ENCODE data around the gene CHRM1.

DNA sequence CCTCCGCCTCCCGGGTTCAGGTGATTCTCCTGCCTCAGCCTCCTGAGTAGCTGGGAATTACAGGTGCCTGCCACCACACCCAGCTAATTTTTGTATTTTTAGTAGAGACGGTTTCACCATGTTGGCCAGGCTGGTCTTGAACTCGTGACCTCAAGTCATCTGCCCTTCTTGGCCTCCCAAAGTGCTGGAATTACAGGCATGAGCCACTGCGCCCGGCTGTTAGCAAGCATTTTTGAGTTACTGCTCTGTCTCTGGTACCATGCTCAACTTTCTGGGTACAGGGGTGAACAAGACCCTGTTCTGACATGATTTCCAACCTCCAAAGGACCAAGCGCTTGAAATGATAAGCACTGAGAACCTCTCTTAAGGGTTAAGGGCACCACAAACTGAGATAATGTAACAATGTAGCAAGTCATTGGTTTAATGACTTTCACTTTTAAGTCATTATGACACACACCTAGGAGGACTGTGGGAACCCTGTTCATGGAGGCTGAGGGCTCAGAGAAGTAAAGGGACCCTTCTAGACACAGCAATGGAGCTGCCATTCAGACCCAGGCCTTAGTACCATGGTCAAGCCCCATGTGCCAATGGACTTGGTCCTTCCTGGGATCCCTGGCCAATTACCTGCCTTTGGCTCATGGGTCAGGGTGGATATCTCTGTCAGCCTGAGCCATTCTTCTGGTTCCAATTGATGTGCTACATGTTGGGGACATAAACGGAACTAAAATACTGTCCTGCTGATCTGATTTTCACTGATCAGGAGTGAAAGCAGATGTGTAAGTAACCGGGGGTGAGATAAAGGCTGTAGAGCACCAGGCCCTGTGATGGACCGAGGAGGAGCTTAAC, 28.9 kb downstream of the CHRM1 start:
- TF ChIP-seq, protein P1, sequence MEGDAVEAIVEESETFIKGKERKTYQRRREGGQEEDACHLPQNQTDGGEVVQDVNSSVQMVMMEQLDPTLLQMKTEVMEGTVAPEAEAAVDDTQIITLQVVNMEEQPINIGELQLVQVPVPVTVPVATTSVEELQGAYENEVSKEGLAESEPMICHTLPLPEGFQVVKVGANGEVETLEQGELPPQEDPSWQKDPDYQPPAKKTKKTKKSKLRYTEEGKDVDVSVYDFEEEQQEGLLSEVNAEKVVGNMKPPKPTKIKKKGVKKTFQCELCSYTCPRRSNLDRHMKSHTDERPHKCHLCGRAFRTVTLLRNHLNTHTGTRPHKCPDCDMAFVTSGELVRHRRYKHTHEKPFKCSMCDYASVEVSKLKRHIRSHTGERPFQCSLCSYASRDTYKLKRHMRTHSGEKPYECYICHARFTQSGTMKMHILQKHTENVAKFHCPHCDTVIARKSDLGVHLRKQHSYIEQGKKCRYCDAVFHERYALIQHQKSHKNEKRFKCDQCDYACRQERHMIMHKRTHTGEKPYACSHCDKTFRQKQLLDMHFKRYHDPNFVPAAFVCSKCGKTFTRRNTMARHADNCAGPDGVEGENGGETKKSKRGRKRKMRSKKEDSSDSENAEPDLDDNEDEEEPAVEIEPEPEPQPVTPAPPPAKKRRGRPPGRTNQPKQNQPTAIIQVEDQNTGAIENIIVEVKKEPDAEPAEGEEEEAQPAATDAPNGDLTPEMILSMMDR (IDR thresholded peaks at IDR 0.05), result no peak
- no peak for TF ChIP-seq POLR2A (IDR thresholded peaks at IDR 0.05)
- no peak for TF ChIP-seq EP300 (IDR thresholded peaks at IDR 0.05)

All from tibial nerve (tissue), 4 donors.